LNCaP clone FGC (cell line): ENCODE data around the gene PTPRE.

Source experiments
- DNase-seq: peaks from one replicate; pipeline ENCODE4 v3.0.0-alpha.2; 2011; ENCODE audit warnings: low read depth
- H3K4me3 ChIP-seq: 2 replicates; pipeline ENCODE4 v1.5.1; 2011; ENCODE audit warnings: mild to moderate bottlenecking, low read depth, low read length, control low read depth
- CTCF ChIP-seq: IDR thresholded peaks from 2 replicates; pipeline ENCODE4 v1.5.1; 2012; ENCODE audit warnings: mild to moderate bottlenecking; ENCODE audit not compliant: control insufficient read depth, insufficient read depth; ENCODE audit errors: extremely low read depth

Gene PTPRE

GRCh38 chr10:128031216-128031615, 124.3 kb downstream of the PTPRE start:
- DNase-seq = no peak
- TF ChIP-seq CTCF = no peak
- no peak overlapping the region for H3K4me3 ChIP-seq

GRCh38 chr10:128032466-128032865, 125.6 kb downstream of the PTPRE start:
- TF ChIP-seq CTCF = no peak
- no peak overlapping the region for H3K4me3 ChIP-seq
- DNase-seq = no peak

DNA sequence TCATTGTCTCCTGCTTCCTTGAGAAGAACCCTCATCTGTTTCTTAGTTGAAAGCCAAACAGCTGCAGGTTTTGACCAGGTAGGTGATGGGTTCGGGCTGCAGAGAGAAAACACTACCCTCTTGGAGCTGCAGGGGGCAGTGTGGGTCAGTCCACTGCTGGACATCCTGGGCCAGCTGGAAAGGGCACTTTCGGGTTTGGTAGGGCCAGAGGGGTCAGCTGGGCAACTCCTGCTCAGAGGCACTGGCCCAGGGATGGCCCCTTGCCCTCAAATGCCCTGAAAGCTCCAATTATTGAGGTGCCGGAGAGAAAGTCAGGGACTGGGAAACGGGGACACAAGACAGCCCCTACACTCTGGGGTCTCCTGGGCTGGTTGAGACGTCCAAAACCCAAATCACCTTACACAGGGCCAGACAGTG, 128.7 kb downstream of the PTPRE start:
- no peak overlapping the region for H3K4me3 ChIP-seq
- DNase-seq = no peak
- peak; percentile 87 for TF ChIP-seq CTCF

GRCh38 chr10:128036011-128036615, 129.2 kb downstream of the PTPRE start:
- H3K4me3 ChIP-seq = no peak overlapping the region
- TF ChIP-seq CTCF = no peak
- no peak for DNase-seq

- DNase-seq = no peak
- H3K4me3 ChIP-seq = no peak overlapping the region
- TF ChIP-seq CTCF = no peak
These were observed 130.0 kb downstream of the PTPRE start for GRCh38 chr10:128036746-128037543.

DNA sequence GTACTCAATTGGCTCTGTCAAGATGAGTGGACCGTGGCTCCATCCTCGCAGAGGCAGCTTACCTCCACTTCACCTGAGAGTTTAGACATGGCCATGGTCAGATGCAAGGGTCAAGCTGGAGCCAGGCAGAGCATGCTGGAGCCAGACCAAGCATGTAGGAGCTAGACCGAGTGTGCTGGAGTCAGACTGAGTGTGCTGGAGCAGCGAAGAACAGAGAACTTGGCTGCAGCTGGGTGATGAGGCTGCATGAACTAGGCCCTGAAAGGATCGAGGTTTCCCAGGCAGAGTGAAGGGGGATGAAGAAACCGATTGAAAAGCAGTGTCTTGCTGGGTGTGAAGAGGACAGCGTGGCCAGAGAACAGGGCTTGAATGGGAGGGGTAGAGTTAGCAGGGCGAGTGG, 133.2 kb downstream of the PTPRE start:
- TF ChIP-seq CTCF = no peak
- DNase-seq = no peak
- no peak overlapping the region for H3K4me3 ChIP-seq
